ENCODE measurements around the gene DLK2.
"Not testable (repeated sequence)": the region's sequence is repeated elsewhere in the genome, so short reads cannot be mapped to it uniquely, and the experiment has no call there.

Gene DLK2

GRCh38 chr6:43421831-43422230 is 33.5 kb downstream of the DLK2 start:
- no peak for DNase-seq

- DNase-seq, result no peak
Observed at GRCh38 chr6:43420012-43420709, 35.2 kb downstream of the DLK2 start.

- no peak for DNase-seq
Observed at GRCh38 chr6:43416935-43417334, 38.4 kb downstream of the DLK2 start.

GRCh38 chr6:43415275-43415674 is 40.1 kb downstream of the DLK2 start:
- not testable (repeated sequence) for DNase-seq

- no peak for DNase-seq
Observed at GRCh38 chr6:43413002-43413401, 42.3 kb downstream of the DLK2 start.

- no peak for DNase-seq
Observed at GRCh38 chr6:43412541-43412940, 42.8 kb downstream of the DLK2 start.

- not testable (repeated sequence) for DNase-seq
Observed at GRCh38 chr6:43410776-43411175, 44.6 kb downstream of the DLK2 start.

- DNase-seq, result no peak
Observed at GRCh38 chr6:43408259-43408658, 47.1 kb downstream of the DLK2 start.

GRCh38 chr6:43407296-43407695 is 48.1 kb downstream of the DLK2 start:
- no peak for DNase-seq

GRCh38 chr6:43405354-43405753 is 50.0 kb downstream of the DLK2 start:
- DNase-seq, result no peak

GRCh38 chr6:43402820-43403219 is 52.5 kb downstream of the DLK2 start:
- no peak for DNase-seq

GRCh38 chr6:43401730-43402129 is 53.6 kb downstream of the DLK2 start:
- no peak for DNase-seq
